Tibial nerve (tissue), 3 donors: Measurements from ENCODE around the gene NPHP4.

Experiments used
- CTCF ChIP-seq, 5 experiments: fragments of 200-600 bp in 3 of 5; fragments of 450-650 bp in 2 of 5; sonication (generic) in 3 of 5; IDR thresholded peaks; one replicate each; pipeline ENCODE4 v1.5.1; 2016 to 2019; ENCODE audit warnings: antibody characterized with exemption in 5 of 5, mild to moderate bottlenecking in 3 of 5, moderate library complexity in 2 of 5
- POLR2A ChIP-seq, 2 donors: fragments of 450-650 bp; IDR thresholded peaks; one replicate each; pipeline ENCODE4 v1.6.1; 2017; ENCODE audit warnings: antibody characterized with exemption in 2 of 2, mild to moderate bottlenecking in 2 of 2, moderate library complexity in 2 of 2

GRCh38 chr1:5937373-5937857, 54.8 kb downstream of the NPHP4 start:
- TF ChIP-seq CTCF (IDR thresholded peaks at IDR 0.05) (no peak), POLR2A (IDR thresholded peaks at IDR 0.05) (no peak)
